ENCODE results near the gene SIGLEC14. TPM values are rescaled to one million over a fixed set of nuclear protein-coding genes. Genes with fewer than 3 reads are reported as not detected.
A peak's percentile ranks its signal among the peaks of the same experiment; 100 is the strongest.

SIGLEC14 gene
- polyA plus RNA-seq, 2 of the 4 experiments (the other 2 are of a cell fraction), result 0.03 TPM; not detected in 1

- Histone ChIP-seq H3K9me3 (no peaks in the 10 kb centered on the region; the same call in 2 of the 3 replicates), H3K4me2 (no peak overlapping the region), H3K4me1 (no peaks in the 10 kb centered on the region), H3K4me3 (no peak overlapping the region), H3K27ac (no peak overlapping the region)
- FAIRE-seq (no peak), DNase-seq (ENCODE audit: low read depth in 1 of 2, low spot score in 1 of 2) (no peak), ATAC-seq (no peak; a peak in 1 of 6 replicates)
- 4% methylated on average over 11 of the region's 11 CpGs for WGBS (ENCODE audit: missing lambda C conversion rate)
- TF ChIP-seq USF2 (IDR thresholded peaks at IDR 0.05), result no peak
- TF ChIP-seq JUN (IDR thresholded peaks at IDR 0.05), result no peak
- TF ChIP-seq JUNB (IDR thresholded peaks at IDR 0.05), result no peak
- TF ChIP-seq FOSL2 (IDR thresholded peaks at IDR 0.05), result no peak
- no peak for TF ChIP-seq FOSL2 (CRISPR knock-in tag; IDR thresholded peaks at IDR 0.05)
- no peak for TF ChIP-seq FOXS1 (CRISPR knock-in tag; IDR thresholded peaks at IDR 0.05)
- TF ChIP-seq KDM5A (IDR thresholded peaks at IDR 0.05), result no peak
- TF ChIP-seq E2F6 (IDR thresholded peaks at IDR 0.05; ENCODE audit: borderline replicate concordance, low read depth), result no peak
- no peak for TF ChIP-seq POLR2A (IDR thresholded peaks at IDR 0.05; ENCODE audit: low read length)
- TF ChIP-seq KDM1A (IDR thresholded peaks at IDR 0.05; ENCODE audit: low read depth), result no peak
- TF ChIP-seq GATA3 (IDR thresholded peaks at IDR 0.05; ENCODE audit: borderline replicate concordance), result no peak
- no peak for TF ChIP-seq ATOH8 (CRISPR knock-in tag; IDR thresholded peaks at IDR 0.05; ENCODE audit: low read depth)
- no peak for TF ChIP-seq ZC3H11A (IDR thresholded peaks at IDR 0.05)
- TF ChIP-seq CBX8 (IDR thresholded peaks at IDR 0.05), result no peak
- TF ChIP-seq CHD2 (IDR thresholded peaks at IDR 0.05; ENCODE audit: low read length, partially characterized antibody), result no peak
- ChIA-PET CTCF (interaction anchor here (0.9 to 4.0 kb wide), 5 partner anchors 10 to 172 kb away, joined by 3 to 26 read pairs (median 5); no protein-coding TSS in a partner anchor), POLR2A (no interaction called here)
Observed at GRCh38 chr19:51644636-51645271, 1.9 kb downstream of the SIGLEC14 start.

GRCh38 chr19:51641648-51642047, 5.0 kb downstream of the SIGLEC14 start:
- ChIA-PET CTCF (interaction anchor here (1.2 kb wide), 1 partner anchor 9 kb away, joined by 4 read pairs; no protein-coding TSS in a partner anchor), POLR2A (no interaction called here)
- Histone ChIP-seq H3K27ac (no peak overlapping the region), H3K4me3 (no peak overlapping the region), H3K4me2 (no peak overlapping the region), H3K4me1 (no peaks in the 10 kb centered on the region), H3K9me3 (peaks cover 10% of the 10 kb centered on the region)
- no peak for ATAC-seq
- no peak for DNase-seq (ENCODE audit: low read depth in 1 of 2, low spot score in 1 of 2)
- no peak for TF ChIP-seq ATOH8 (CRISPR knock-in tag; IDR thresholded peaks at IDR 0.05; ENCODE audit: low read depth)
- TF ChIP-seq EP300 (IDR thresholded peaks at IDR 0.05), result no peak
- no peak for TF ChIP-seq BHLHE40 (IDR thresholded peaks at IDR 0.05; ENCODE audit: low read depth, low read length)
- no peak for TF ChIP-seq RCOR1 (IDR thresholded peaks at IDR 0.05; ENCODE audit: low read depth, low read length)
- TF ChIP-seq ZFP36 (IDR thresholded peaks at IDR 0.05; ENCODE audit: borderline replicate concordance, partially characterized antibody), result no peak
- FAIRE-seq, result no peak

GRCh38 chr19:51640386-51640785, 6.2 kb downstream of the SIGLEC14 start:
- ChIA-PET CTCF (interaction anchor here (1.0 kb wide), 1 partner anchor 17 kb away, joined by 3 read pairs; no protein-coding TSS in a partner anchor), POLR2A (no interaction called here)
- no peak overlapping the region for H3K27ac ChIP-seq
- H3K4me1 ChIP-seq, result no peaks in the 10 kb centered on the region
- no peak overlapping the region for H3K4me2 ChIP-seq
- FAIRE-seq (no peak), DNase-seq (ENCODE audit: low read depth in 1 of 2, low spot score in 1 of 2) (no peak), ATAC-seq (no peak)
- TF ChIP-seq HOXA7 (CRISPR knock-in tag; IDR thresholded peaks at IDR 0.05) (no peak), MAFK (IDR thresholded peaks at IDR 0.05; ENCODE audit: partially characterized antibody) (peak; percentile 71), RARB (CRISPR knock-in tag; IDR thresholded peaks at IDR 0.05) (no peak), HDAC2 (IDR thresholded peaks at IDR 0.05) (no peak)
- H3K4me3 ChIP-seq, result no peak overlapping the region
- WGBS (ENCODE audit: missing lambda C conversion rate), result 76% methylated on average over 3 of the region's 3 CpGs
- peaks cover 20% of the 10 kb centered on the region for H3K9me3 ChIP-seq
